IPS-15b (cell line): ENCODE data around the gene IDUA.

Source experiments
- H3K27me3 ChIP-seq: one replicate; pipeline ENCODE4 v1.6.1; 2013; ENCODE audit warnings: low read length; ENCODE audit not compliant: control insufficient read depth, insufficient read depth
- H3K36me3 ChIP-seq: one replicate; pipeline ENCODE4 v1.6.1; 2013; ENCODE audit warnings: low read length; ENCODE audit not compliant: control insufficient read depth, insufficient read depth
- H3K4me1 ChIP-seq: one replicate; pipeline ENCODE4 v1.6.1; 2013; ENCODE audit warnings: mild to moderate bottlenecking, low read length; ENCODE audit not compliant: control insufficient read depth, insufficient read depth
- H3K4me3 ChIP-seq: one replicate; pipeline ENCODE4 v1.5.1; 2013; ENCODE audit warnings: low read depth, low read length
- H3K9ac ChIP-seq: one replicate; pipeline ENCODE4 v1.6.1; 2013; ENCODE audit warnings: low read depth, mild to moderate bottlenecking, low read length
- H3K9me3 ChIP-seq: one replicate; pipeline ENCODE4 v1.6.1; 2013; ENCODE audit warnings: mild to moderate bottlenecking, low read length; ENCODE audit not compliant: control insufficient read depth, insufficient read depth

IDUA gene

GRCh38 chr4:965048-965765 is 21.6 kb upstream of the IDUA start:
- H3K9ac ChIP-seq: no peak overlapping the region
- H3K4me3 ChIP-seq: no peak overlapping the region
- H3K27me3 ChIP-seq: no peaks in the 10 kb centered on the region
- H3K36me3 ChIP-seq: peaks cover 19% of the 10 kb centered on the region
- H3K9me3 ChIP-seq: no peaks in the 10 kb centered on the region
- no peaks in the 10 kb centered on the region for H3K4me1 ChIP-seq

- H3K27me3 ChIP-seq: no peaks in the 10 kb centered on the region
- no peaks in the 10 kb centered on the region for H3K9me3 ChIP-seq
- no peak overlapping the region for H3K4me3 ChIP-seq
- no peak overlapping the region for H3K9ac ChIP-seq
- peaks cover 17% of the 10 kb centered on the region for H3K36me3 ChIP-seq
- H3K4me1 ChIP-seq: no peaks in the 10 kb centered on the region
These were observed 21.1 kb upstream of the IDUA start for GRCh38 chr4:965766-966134.

GRCh38 chr4:966266-967112 is 20.4 kb upstream of the IDUA start:
- Histone ChIP-seq H3K9ac (no peak overlapping the region), H3K4me1 (no peaks in the 10 kb centered on the region), H3K9me3 (no peaks in the 10 kb centered on the region), H3K36me3 (peaks cover 18% of the 10 kb centered on the region), H3K27me3 (no peaks in the 10 kb centered on the region), H3K4me3 (no peak overlapping the region)

GRCh38 chr4:967113-968104 is 19.4 kb upstream of the IDUA start:
- peaks cover 4% of the 10 kb centered on the region for H3K27me3 ChIP-seq
- no peak overlapping the region for H3K9ac ChIP-seq
- peaks cover 18% of the 10 kb centered on the region for H3K36me3 ChIP-seq
- peak overlapping the region; percentile 30 for H3K4me3 ChIP-seq
- H3K9me3 ChIP-seq: no peaks in the 10 kb centered on the region
- no peaks in the 10 kb centered on the region for H3K4me1 ChIP-seq

GRCh38 chr4:968221-968620 is 18.6 kb upstream of the IDUA start:
- Histone ChIP-seq H3K36me3 (peaks cover 14% of the 10 kb centered on the region), H3K9ac (no peak overlapping the region), H3K4me3 (no peak overlapping the region), H3K9me3 (no peaks in the 10 kb centered on the region), H3K27me3 (peaks cover 4% of the 10 kb centered on the region), H3K4me1 (no peaks in the 10 kb centered on the region)

GRCh38 chr4:968621-969394 is 18.0 kb upstream of the IDUA start:
- Histone ChIP-seq H3K27me3 (peaks cover 4% of the 10 kb centered on the region), H3K36me3 (peaks cover 13% of the 10 kb centered on the region), H3K9ac (no peak overlapping the region), H3K4me1 (no peaks in the 10 kb centered on the region), H3K4me3 (no peak overlapping the region), H3K9me3 (no peaks in the 10 kb centered on the region)

- Histone ChIP-seq H3K27me3 (peaks cover 8% of the 10 kb centered on the region), H3K9me3 (no peaks in the 10 kb centered on the region), H3K9ac (no peak overlapping the region), H3K4me3 (no peak overlapping the region), H3K36me3 (peaks cover 12% of the 10 kb centered on the region), H3K4me1 (no peaks in the 10 kb centered on the region)
These were observed 16.6 kb upstream of the IDUA start for GRCh38 chr4:970046-970745.

- H3K9me3 ChIP-seq: no peaks in the 10 kb centered on the region
- H3K9ac ChIP-seq: no peak overlapping the region
- H3K4me1 ChIP-seq: no peaks in the 10 kb centered on the region
- H3K27me3 ChIP-seq: peaks cover 8% of the 10 kb centered on the region
- no peak overlapping the region for H3K4me3 ChIP-seq
- H3K36me3 ChIP-seq: peaks cover 7% of the 10 kb centered on the region
These were observed 15.9 kb upstream of the IDUA start for GRCh38 chr4:970854-971520.

GRCh38 chr4:971666-972500 is 15.0 kb upstream of the IDUA start:
- H3K4me1 ChIP-seq: no peaks in the 10 kb centered on the region
- peak overlapping the region; percentile 61 for H3K4me3 ChIP-seq
- peaks cover 3% of the 10 kb centered on the region for H3K36me3 ChIP-seq
- peaks cover 8% of the 10 kb centered on the region for H3K27me3 ChIP-seq
- H3K9me3 ChIP-seq: no peaks in the 10 kb centered on the region
- H3K9ac ChIP-seq: no peak overlapping the region
